NB4 (cell line): Measurements from ENCODE around the gene LRRTM4.

Experiments used
- MYC ChIP-seq: IDR thresholded peaks from 2 replicates; pipeline ENCODE4 v1.6.1; 2011; ENCODE audit warnings: low read depth, low read length
- POLR2A ChIP-seq: IDR thresholded peaks from 2 replicates; pipeline ENCODE4 v1.6.1; 2011; ENCODE audit warnings: mild to moderate bottlenecking; ENCODE audit not compliant: insufficient read length; ENCODE audit errors: extremely low read depth

- no peak for TF ChIP-seq POLR2A
- TF ChIP-seq MYC, result no peak
Observed at GRCh38 chr2:77155511-77155910, 366.7 kb downstream of the LRRTM4 start.
